HS-27A (cell line): ENCODE data around the gene UGT2A3.
"Not testable (repeated sequence)": the region's sequence is repeated elsewhere in the genome, so short reads cannot be mapped to it uniquely, and the experiment has no call there.

Source experiments
- DNase-seq: peaks from one replicate; pipeline ENCODE4 v3.0.0-alpha.2; 2012; ENCODE audit warnings: low read depth, missing footprints

The UGT2A3 gene

DNA sequence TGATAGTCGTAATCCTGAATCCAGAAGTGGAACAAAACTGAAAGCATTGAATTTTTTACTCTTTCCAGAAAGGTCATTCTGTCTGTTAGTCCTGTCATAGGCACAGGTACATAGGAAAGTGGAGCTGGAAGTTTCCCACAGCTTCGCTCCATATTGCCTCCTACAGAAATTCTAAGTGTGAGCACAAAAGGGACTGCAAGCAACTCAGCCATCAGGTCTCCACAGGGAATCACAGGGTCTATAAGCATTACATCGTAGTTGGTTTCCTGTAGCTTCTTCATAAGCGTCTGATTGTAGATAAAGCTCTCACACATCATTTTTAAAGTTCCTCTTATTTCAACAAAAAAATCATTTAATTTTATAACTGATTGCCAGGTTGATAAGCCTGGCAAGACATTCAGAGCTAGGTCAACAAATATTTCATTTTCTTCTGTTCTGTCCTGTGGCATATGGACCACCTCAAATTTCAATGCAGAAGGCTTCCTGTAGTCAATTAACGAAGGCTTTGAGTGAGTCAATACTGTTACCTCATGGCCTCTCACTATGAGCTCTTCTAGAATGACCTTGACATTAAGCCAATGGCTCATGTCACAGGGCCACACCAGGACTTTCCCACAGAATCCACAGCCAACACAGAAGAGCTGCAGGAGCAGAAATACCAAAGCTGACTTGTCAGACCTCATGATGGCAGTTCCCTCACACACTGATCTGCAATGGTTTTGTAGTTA, at the start of gene UGT2A3:
UGT2A3 (minus strand) TSS at position 727 of the 728 bp plus-strand sequence; CDS start at position 683, 44 bp downstream.
- no peak for DNase-seq

DNA sequence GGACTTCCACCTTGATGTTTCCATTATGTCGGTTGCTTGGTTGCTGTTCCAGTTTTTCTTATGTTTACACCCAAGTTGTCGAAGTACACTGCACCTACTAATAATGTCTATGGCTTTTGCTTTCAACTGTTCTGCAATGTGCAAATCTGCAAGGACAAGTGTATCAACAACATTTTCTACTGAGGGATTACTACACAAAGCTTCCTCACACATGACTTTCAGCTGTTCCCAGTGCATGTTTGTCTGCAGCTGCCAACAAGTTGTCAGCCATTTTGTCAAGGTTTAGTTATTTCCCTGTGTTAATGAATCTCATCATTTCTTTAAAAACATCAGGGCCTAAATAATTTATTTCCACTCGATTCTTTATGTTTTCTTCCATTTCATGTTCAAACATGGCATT, 45.4 kb upstream of the UGT2A3 start:
- no peak for DNase-seq

DNA sequence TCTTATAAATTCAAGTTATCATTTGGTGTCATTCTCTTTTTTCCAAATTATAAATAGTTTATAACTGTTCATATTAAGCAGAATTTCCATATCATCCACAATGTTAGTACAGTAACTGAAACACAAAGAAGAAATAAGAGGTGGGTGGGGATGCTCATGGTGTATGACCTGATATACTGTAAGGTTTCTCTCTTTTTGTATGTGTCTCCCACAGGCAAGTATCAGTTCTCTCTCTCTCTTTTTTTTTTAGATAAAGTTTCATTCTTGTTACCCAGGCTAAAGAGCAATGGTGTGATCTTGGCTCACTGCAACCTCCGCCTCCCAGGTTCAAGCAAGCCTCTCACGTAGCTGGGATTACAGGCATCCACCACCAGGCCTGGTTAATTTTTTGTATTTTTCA, 43.7 kb upstream of the UGT2A3 start:
- DNase-seq = no peak

DNA sequence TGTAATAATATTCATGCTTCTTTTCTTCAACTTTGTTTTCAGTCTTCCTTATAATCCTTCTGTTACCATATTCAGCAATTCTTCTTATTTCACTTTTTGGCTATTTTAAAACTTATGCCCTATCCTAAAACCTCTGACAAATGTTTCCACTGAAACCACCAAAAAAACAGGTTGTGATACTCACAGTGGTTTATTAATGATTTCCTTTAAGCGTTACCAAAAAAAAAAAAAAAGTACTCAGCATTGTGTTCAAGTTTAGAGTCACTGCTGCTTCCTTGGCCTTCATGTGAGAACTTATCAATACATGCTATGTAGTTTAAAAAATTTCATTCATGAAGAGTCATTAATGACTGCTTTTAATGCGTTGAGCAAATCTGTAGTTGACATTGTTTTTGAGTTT, 35.4 kb upstream of the UGT2A3 start:
- no peak for DNase-seq

DNA sequence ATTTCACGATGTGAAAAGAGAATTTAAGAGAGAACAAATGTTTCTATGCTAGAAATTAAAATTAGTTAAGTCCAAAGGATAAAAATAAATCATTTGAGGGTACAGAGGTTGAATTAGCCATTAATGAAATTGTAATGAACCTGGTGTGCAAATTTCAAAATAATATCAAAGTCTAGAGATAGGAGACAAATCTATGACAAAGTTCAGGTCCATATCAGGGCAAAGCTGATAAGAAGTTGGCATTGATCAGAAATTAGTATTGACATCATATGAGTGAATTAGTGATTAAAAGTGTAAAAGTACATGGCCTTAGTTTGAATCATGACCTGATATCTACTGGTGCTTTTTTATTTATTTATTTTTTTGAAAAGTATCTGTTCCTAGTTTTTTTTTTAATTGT, 33.8 kb upstream of the UGT2A3 start:
- DNase-seq = no peak

DNA sequence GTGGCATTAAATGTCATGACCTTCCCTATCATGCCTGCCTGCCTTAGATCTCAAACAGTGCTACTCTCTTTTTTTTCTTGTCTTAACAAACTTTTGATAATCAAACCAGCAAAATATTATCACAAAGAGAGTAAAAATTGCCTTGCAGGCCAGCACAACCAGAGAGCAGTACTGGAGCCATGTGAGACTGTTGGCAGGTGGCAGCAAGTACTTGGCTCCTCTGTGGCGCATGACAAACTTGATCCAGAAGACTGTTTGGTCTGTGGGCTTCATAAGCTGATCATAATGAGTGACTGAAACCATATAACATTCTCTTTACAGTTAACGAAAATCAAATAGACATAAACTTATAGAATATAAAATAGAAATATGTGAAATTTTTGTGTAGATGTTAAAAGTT, 33.3 kb upstream of the UGT2A3 start:
- no peak for DNase-seq

DNA sequence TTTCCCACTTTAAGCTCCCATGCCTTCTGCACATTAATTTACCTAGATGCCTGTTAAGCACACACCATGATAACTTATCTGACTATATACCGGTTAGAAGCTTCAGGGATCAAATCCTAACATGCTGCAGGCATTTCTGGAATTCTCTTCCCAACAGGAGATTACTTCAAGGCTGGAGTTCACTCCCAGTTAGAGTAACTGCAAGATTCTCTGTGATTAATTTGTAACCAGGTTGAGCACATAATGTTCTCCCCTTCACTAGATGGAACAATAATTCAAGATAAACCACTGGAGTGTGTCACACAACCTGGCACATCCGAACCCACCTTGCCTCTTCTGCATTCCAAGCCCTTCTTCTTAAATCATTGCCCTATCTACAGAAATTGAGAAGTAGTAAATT, 11.8 kb upstream of the UGT2A3 start:
- DNase-seq = no peak

DNA sequence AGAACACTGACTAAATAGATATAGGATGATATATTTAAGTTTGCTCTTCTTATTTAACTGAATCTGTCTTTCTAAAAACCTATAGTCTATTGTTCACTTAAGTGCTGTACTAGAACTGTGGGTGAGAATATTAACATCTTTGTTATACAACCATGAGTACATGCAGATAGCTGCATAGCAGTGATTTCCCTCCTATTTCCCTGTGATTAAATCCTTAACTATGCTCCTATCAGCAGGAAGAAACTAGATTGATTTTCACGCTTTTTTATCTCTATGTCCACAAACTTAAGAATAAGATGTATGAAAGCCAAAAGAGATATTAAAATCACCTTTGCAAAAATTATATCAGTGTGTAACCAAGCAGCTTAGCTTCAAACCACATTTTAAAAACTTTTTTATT, 11.3 kb upstream of the UGT2A3 start:
- no peak for DNase-seq

DNA sequence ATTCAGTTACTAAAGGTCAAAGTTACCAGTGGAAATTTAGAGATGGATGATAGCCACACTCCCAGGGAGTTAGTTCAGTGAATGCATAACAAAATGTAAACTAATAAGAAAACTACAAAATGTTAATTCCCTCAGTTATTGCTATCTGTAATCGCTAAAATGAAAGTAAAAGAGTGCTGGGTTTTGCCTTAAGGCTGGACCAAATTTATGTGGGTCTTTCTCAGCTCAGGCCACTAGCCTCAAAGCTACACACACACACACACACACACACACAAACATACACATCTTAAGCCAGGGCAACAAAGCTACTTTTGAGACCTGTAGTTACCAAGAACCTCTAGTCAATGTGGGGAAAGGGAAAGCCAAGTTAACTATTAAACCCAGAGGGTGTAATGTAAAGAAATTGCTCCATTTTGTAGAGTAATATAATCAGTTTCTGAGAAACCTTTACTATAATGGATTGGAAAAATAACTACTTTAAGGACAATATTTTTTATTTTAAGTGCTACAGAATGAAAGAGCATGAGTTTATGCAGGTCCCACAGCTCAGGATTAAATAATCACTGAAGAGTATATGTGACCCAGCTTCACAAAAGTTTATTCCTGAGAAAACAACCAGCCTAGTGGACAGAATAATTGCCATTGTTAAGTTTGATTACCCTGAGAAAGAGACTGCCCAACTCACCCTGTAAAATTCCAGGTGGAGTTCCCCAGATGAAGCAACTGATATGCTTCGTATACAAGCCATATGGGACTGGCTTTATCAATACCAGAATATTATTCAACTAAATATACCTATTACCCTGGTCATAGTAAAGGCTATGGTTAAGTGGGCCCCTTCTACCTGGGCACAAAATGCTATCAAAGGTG, 8.9 kb upstream of the UGT2A3 start:
- DNase-seq = no peak

DNA sequence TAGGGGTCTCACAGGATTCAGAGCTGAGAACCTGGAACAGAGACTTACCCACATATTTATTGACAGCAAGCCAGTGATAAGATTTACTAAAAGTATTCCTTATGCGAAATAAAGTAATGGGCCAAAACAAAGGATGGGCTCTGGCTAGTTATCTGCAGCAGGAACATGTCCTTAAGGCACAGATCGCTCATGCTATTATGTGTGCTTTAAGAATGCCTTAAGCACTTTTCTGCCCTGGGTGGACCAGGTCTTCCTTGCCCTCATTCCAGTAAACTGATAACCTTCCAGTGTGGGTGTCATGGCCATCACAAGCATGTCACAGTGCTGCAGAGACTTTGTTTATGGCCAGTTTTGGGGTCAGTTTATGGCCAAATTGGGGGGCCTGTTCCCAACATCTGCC, 7.5 kb upstream of the UGT2A3 start:
- not testable (repeated sequence) for DNase-seq

DNA sequence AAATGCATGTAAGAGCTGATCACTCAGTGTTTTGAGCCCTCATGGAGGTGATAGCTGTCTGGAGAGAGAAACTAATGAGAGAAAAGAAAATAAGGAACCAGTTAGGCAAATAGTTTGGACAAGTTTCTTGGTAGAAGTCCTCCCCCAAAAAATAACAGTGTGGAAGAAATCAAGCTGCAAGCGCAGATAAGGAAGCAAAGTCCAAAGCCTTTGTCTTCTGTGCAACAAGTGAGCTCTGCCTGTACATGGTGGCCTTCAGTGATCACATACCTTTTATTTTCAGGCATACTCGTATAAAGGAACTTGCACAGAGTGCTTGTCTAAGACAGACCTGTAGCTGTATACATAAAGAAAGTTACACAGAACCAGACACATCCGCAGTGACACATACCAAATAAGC, 2.5 kb upstream of the UGT2A3 start:
- no peak for DNase-seq

DNA sequence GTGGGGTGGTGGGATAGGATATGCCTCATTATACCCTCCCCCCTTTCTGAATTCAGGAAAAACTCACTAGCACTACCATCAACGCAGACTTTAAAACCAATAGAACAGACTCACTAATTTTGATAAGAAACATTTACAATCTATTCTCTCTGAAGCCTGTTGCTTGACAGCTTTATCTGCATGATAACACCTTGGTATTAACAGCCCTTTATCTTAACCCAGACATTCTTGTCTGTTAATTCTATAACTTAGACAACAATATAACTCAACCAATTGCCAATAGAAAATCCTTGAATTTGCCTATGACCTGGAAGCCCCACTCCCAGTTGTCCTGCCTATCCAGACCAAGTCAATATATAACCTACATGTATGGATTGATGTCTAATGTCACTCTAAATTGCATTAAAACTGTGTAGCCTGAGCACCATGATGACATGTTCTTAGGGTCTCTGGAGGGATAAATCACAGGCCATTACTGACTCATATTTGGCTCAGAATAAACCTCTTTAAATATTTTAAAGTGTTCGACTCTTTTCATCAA, 1.5 kb upstream of the UGT2A3 start:
- DNase-seq = no peak

DNA sequence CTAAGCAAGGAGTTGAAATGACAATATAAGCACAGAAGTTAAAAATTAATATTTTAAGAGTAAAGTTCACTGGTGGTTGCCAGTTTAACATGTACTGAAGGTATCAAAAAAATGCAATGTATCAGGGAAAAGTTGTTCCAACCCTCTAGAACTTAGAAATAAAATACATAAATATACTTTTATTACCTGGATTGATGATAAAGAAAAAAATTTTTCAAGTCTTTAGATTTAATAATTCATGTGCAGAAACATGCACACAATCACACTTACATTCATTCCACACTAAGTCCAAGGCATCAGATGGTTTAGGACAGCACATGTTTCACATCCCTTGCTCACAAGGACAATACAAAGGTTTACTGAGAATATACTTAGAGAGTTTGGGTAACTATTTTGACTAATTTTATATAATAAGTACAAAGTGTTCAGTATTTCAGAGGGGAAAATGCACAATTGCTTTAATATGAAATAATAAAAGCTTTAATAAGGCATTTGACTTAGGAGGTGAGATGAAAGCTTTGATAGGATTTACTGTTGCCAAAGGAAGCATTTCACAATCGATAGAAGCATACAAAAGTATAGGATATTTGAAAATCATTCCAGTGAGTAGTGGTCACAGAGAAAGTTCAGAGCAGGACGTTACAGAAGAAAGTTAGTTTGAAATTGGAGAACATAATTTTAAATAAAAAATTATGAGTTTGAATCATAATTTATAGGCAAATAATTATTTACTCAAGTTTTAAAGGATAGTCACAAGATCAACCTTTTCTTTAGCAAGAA, 392 bp upstream of the UGT2A3 start:
- no peak for DNase-seq

DNA sequence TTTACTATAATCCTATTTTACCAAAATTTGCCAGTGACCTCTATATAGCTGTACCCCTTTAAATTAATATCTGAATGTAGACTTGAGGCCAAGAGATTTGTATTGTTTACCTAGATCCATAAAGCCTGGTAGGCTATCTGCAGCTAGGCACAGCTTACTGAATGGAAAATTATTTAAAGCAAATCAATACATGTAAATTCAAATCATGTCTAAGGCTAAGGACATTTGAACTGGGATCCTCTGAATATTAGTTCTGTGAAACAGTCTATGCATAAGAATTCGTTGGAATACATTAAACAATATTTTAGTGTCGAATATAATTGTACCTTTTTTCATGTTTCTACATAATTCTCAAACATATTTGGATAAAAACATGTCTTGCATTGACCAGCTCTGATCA, 1.6 kb downstream of the UGT2A3 start:
- DNase-seq = no peak

DNA sequence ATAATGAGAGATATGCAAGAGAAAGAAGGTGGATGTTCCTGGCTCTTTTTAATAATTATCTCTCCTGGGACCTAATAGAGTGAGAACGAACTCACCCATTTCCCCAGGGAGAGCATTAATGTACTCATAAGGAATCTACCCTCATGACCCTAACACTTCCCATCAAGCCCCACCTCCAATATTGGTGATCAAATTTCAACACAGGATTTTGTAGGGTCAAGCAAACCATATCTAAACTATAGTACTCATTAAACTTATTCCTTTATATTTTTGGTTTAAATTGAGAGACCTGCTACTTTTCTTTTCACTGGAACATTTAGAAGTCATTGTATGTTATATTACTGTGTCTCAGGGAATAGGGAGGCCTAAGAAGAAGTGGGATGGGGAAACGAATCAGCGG, 2.6 kb downstream of the UGT2A3 start:
- DNase-seq = no peak

DNA sequence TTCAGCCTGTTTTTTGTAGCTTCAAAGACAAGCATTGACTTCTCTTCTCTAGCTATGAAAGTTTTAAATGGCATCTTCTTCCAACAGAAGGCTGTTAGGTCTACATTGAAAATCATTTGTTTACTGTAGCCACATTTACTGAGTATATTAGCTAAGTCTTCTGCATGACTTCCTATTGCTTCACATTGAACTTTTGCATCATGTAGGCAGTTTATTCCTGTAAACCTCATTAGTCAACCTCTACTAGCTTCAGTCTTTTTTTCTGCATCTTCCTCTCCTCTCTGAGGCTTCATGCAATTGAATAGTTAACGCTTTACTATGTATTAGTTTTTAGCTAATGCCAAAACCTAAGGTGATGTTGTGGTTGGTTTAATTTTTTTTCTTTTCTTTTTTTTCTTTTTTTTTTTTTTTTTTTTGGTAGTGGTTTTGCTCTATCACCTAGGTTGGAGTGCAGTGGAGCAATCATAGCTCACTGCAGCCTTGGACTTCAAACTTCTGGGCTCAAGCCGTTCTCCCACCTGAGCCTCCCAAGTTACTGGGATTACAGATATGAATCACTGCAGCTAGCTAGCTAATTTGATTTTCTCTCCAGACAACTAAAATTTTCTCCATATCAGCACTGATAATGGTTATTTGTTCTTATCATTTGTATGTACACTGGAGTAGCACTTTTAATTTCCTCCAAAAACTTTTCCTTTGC, 3.4 kb downstream of the UGT2A3 start:
- DNase-seq = no peak

DNA sequence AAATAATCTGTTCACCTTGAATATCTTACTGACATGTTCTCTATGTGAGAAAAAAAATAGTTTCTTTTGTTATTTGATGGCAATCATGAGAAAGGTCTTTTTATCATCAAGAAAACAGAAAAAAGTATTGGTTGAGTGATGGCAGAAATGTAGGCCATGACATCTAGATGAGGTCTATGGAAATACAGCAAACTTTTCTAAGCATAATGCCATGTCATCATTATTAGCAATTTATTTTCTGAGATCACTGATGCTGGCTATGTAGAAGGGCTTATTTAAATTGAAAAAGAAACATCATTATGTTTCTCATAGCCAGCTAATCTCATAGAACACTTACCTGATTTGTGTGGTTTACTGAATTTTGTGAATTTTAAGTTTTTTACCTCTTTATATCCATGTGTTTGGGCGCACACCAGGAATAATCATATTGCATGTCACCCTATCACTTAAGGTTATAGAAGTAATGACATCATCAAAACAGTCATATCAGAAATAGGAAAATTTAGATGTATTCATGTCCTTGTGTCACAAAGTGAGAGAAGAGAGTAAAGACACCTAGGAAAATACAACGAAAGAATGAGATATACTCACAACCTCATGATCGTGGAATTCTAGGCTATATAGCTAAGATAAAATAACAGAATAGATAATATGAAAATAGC, 22.4 kb downstream of the UGT2A3 start:
- no peak for DNase-seq

DNA sequence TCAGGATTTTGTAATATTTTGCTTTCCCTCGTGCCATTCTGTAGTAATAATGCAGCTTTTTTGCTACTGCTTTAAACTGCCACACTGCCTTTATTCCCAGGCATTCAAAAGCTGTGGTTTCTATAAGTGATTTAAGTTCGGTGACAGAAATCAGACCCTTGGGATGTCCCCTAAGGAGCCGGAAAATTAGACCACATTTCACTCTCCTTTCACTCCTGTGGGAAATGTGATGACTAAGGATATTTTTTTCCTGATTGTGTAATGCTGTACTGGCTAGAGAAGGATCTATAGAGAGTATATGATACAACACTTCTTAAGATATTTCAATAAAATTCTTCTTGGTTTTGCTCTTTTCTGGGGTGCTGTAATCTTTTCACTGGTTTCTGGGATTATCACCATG, 24.4 kb downstream of the UGT2A3 start:
- no peak for DNase-seq

DNA sequence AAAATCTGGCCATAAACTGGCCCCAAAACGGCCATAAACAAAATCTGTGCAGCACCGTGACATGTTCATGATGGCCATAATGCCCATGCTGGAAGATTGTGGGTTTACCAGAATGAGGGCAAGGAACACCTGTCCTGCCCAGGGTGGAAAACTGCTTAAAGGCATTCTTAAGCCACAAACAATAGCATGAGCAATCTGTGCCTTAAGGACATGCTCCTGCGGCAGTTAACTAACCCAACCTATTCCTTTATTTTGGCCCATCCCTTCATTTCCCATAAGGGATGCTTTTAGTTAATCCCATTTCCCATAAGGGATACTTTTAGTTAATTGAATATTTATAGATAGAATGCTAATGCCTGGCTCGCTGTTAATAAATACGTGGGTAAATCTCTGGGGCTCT, 29.4 kb downstream of the UGT2A3 start:
- DNase-seq = not testable (repeated sequence)

DNA sequence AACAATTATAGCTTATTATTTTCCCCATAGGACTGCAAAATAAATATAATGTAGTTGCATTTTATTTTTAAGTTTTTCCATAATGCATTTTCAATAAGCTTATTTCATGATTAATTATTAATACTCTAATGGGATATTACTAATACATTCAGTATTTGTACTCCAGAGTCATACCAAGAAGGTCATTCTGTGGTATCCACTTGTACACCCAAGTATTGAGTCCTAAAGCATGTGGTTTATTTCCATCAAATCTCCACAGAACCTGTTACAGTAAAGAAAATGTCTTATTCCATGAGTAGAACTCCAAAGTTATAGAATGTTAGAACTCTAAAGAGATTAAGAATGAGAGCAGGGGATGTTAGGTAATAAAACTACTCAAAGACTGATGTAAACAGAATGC, 30.6 kb downstream of the UGT2A3 start:
- DNase-seq = no peak

DNA sequence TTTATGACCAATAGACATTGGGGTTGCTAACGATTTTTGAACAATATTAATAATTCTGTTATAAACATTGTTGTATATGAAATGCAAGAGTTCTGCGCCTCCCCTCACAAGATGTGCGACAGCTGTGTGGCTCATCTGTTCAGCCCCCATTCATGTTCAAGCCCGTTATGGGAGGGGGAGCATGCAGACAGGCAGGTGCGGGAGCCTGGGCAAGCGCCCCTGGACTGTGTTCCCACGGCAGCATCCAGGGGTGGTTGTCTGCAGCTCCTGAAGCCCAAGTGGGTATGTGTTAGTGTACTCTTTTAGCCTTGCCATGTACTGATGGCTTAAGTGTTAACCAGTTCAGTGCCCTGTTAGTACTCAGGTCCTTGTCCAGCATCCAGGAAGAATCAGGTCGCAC, 34.6 kb downstream of the UGT2A3 start:
- no peak for DNase-seq
